Gastrocnemius medialis (tissue), 4 donors: ENCODE measurements around the gene TTLL10. TPM values are rescaled to one million over a fixed set of nuclear protein-coding genes. Genes with fewer than 3 reads are reported as not detected.
A peak's percentile ranks its signal among the peaks of the same experiment; 100 is the strongest.

ENCODE experiments used
- ATAC-seq, 2 donors: fragments of 150-250 bp; one replicate each; pipeline ENCODE4 v1.9.1; 2016
- DNase-seq, 2 donors: peaks; one replicate each; pipeline ENCODE4 v3.0.0-alpha.2; 2019
- H3K27ac ChIP-seq, 4 donors: fragments of 200-600 bp; sonication (generic); 1 replicate in 1 of 4; 2 replicates in 3 of 4; pipeline ENCODE4 v1.5.1; 2016 to 2018; ENCODE audit warnings: mild to moderate bottlenecking in 2 of 4, moderate library complexity in 1 of 4
- H3K27me3 ChIP-seq, 3 donors: fragments of 200-600 bp; sonication (generic) in 2 of 3; 1 replicate in 1 of 3; 2 replicates in 2 of 3; pipeline versions ENCODE4 v1.5.1 to v1.6.0; 2016 to 2019; ENCODE audit warnings: mild to moderate bottlenecking in 1 of 3, moderate library complexity in 1 of 3
- H3K36me3 ChIP-seq, 2 donors: fragments of 200-600 bp; sonication (generic) in 1 of 2; one replicate each; pipeline ENCODE4 v1.5.1; 2017 to 2018
- H3K4me1 ChIP-seq, 2 donors: fragments of 200-600 bp; sonication (generic) in 1 of 2; one replicate each; pipeline ENCODE4 v1.5.1; 2016 to 2017; ENCODE audit warnings: mild to moderate bottlenecking in 2 of 2
- H3K4me3 ChIP-seq, 4 donors: fragments of 200-600 bp; sonication (generic) in 3 of 4; 1 replicate in 1 of 4; 2 replicates in 3 of 4; pipeline ENCODE4 v1.5.1; 2016 to 2019; ENCODE audit warnings: mild to moderate bottlenecking in 2 of 4
- H3K9me3 ChIP-seq, 3 donors: fragments of 200-600 bp; sonication (generic) in 2 of 3; 1 replicate in 1 of 3; 2 replicates in 2 of 3; pipeline ENCODE4 v1.5.1; 2016 to 2019
- POLR2A ChIP-seq, 2 donors: fragments of 450-650 bp; IDR thresholded peaks; one replicate each; pipeline ENCODE4 v1.6.1; 2017; ENCODE audit warnings: antibody characterized with exemption in 2 of 2, mild to moderate bottlenecking in 2 of 2, moderate library complexity in 2 of 2
- in situ Hi-C, 4 donors: fragments of 200-750 bp; cut with MboI; loops; one replicate each; pipeline versions ENCODE4 v1.15.0 to v1.8.0; 2017; ENCODE audit warnings: low sequenced_read_pairs in 4 of 4
- intact Hi-C: fragments of 100-400 bp; cut with DNase I; formaldehyde crosslinking; loops from one replicate; pipeline ENCODE4 v1.15.1; 2023; ENCODE audit warnings: low total_unique reads
- total RNA-seq, 4 donors: library from RNA; depleted of rRNA; stranded (reverse); fragments of >200 nt; gene quantifications; one replicate each; pipeline versions ENCODE4 v1.1.0 to v1.2.3, GENCODE V29; 2016
- TF ChIP-seq, protein P1 (sequence below), 5 experiments: fragments of 450-650 bp in 3 of 5; fragments of 200-600 bp in 2 of 5; sonication (generic) in 2 of 5; IDR thresholded peaks in 4 of 5; conservative IDR thresholded peaks in 1 of 5; 1 replicate in 4 of 5; 2 replicates in 1 of 5; pipeline ENCODE4 v1.5.1; 2016 to 2019; ENCODE audit warnings: antibody characterized with exemption in 5 of 5, mild to moderate bottlenecking in 3 of 5, moderate library complexity in 3 of 5

TTLL10 gene
- total RNA-seq, 4 donors from 2014 or later: 0.13 to 0.16 TPM; not detected in 2

DNA sequence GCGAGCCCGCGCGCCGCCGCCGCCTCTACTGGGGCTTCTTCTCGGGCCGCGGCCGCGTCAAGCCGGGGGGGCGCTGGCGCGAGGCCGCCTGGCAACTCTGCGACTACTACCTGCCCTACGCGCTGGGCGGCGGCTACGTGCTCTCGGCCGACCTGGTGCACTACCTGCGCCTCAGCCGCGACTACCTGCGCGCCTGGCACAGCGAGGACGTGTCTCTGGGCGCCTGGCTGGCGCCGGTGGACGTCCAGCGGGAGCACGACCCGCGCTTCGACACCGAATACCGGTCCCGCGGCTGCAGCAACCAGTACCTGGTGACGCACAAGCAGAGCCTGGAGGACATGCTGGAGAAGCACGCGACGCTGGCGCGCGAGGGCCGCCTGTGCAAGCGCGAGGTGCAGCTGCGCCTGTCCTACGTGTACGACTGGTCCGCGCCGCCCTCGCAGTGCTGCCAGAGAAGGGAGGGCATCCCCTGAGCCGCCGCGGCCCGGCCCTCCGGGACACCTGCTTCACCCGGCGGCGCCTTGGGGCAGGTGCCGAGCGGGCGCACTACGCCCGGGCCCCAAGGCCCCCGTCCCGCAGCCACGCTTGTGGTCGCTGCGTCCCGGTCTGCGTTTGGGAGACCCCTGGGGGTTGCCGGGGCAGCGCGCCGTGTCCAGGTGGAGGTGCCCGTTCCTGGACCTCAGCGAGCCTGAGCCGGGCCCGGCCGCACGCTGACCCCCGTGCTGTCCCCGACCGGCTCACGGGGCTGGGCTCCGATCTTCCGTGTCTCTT, 59.3 kb downstream of the TTLL10 start:
- no peak for ATAC-seq
- in situ Hi-C loops (no loop called here), intact Hi-C loops (loop anchor here (1.0 kb wide), 1 partner anchor 40 kb away; the partner anchor contains the start of gene UBE2J2)
- Histone ChIP-seq H3K9me3 (no peaks in the 10 kb centered on the region), H3K36me3 (peaks cover 0 to 8% of the 10 kb centered on the region in 2 donors), H3K4me3 (peak overlapping the region in 3 of 4 donors; percentile 21 to 45 (median 42)), H3K4me1 (peaks cover 23% of the 10 kb centered on the region in 2 donors), H3K27ac (peak overlapping the region in 1 of 4 donors; percentile 27), H3K27me3 (peaks cover 8 to 9% (median 8%) of the 10 kb centered on the region in 3 donors)
- TF ChIP-seq, protein P1, sequence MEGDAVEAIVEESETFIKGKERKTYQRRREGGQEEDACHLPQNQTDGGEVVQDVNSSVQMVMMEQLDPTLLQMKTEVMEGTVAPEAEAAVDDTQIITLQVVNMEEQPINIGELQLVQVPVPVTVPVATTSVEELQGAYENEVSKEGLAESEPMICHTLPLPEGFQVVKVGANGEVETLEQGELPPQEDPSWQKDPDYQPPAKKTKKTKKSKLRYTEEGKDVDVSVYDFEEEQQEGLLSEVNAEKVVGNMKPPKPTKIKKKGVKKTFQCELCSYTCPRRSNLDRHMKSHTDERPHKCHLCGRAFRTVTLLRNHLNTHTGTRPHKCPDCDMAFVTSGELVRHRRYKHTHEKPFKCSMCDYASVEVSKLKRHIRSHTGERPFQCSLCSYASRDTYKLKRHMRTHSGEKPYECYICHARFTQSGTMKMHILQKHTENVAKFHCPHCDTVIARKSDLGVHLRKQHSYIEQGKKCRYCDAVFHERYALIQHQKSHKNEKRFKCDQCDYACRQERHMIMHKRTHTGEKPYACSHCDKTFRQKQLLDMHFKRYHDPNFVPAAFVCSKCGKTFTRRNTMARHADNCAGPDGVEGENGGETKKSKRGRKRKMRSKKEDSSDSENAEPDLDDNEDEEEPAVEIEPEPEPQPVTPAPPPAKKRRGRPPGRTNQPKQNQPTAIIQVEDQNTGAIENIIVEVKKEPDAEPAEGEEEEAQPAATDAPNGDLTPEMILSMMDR (IDR thresholded peaks at IDR 0.05 in 4 of 5, conservative IDR thresholded peaks at IDR 0.05 in 1 of 5): no peak
- no peak for TF ChIP-seq POLR2A (IDR thresholded peaks at IDR 0.05)
- DNase-seq: no peak

DNA sequence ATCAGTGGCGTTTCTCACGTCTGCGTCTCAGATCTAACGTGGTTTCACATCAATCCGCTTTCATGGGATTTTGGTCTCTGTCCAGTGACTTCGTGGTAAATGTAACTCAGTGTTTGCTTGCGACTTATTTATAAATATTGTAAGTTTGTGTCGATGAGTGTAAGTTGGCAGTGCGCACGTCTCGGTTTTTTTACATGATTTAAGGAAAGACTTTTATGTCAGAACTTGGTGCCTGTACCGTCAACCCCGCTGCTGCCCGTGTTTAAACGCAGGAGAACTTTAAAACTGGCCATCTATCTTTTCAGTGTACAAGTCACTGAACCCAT, 59.9 kb downstream of the TTLL10 start:
- Histone ChIP-seq H3K9me3 (no peaks in the 10 kb centered on the region), H3K27me3 (peaks cover 14 to 15% (median 14%) of the 10 kb centered on the region in 3 donors), H3K36me3 (peaks cover 0 to 3% of the 10 kb centered on the region in 2 donors), H3K4me1 (peaks cover 23% of the 10 kb centered on the region in 2 donors), H3K4me3 (peak overlapping the region in 1 of 4 donors; percentile 21), H3K27ac (no peak overlapping the region)
- intact Hi-C loops (no loop called here), in situ Hi-C loops (no loop called here)
- ATAC-seq (no peak), DNase-seq (no peak)
- TF ChIP-seq, protein P1 (IDR thresholded peaks at IDR 0.05 in 4 of 5, conservative IDR thresholded peaks at IDR 0.05 in 1 of 5): no peak
- no peak for TF ChIP-seq POLR2A (IDR thresholded peaks at IDR 0.05)

DNA sequence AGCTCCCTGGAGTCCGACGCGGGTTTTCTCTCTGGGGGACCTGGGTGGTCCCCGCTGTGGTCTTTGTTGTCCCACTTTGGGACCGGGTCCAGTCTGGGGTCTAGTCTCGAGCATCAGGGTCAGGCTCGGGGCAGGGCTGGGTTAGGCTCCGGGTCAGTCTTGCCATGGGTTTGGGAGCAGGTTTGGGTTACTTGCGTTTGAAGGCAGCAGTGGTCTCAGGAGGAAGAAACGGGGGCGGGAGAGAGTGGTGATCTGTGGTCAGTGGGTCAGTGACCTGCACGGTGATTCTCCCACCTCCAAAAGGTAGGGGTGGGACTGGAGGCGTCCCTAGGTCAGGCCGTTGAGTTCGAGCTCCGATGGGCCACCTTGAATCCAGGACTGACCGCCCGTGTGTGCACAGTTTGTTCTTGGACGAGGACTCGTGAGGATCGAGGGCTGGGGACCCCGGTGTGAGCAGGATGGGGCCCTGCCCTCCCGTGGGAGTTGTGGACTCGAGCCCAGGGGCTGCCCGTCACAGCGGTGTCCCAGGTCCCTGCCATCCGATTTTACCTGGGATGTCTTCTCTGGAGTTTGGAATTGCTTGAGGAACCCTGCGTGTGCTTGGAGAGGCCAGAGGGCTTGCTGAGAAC, 60.6 kb downstream of the TTLL10 start:
- Histone ChIP-seq H3K27ac (no peak overlapping the region), H3K9me3 (no peaks in the 10 kb centered on the region), H3K36me3 (no peaks in the 10 kb centered on the region), H3K27me3 (peaks cover 20 to 22% (median 21%) of the 10 kb centered on the region in 3 donors), H3K4me1 (peaks cover 18 to 23% of the 10 kb centered on the region in 2 donors), H3K4me3 (no peak overlapping the region)
- DNase-seq (no peak), ATAC-seq (no peak)
- in situ Hi-C loops: no loop called here
- intact Hi-C loops: no loop called here
- no peak for TF ChIP-seq POLR2A (IDR thresholded peaks at IDR 0.05)
- TF ChIP-seq, protein P1 (IDR thresholded peaks at IDR 0.05 in 4 of 5, conservative IDR thresholded peaks at IDR 0.05 in 1 of 5): no peak

GRCh38 chr1:1235016-1235744, 61.5 kb downstream of the TTLL10 start:
- Histone ChIP-seq H3K27ac (no peak overlapping the region), H3K4me1 (peaks cover 9 to 15% of the 10 kb centered on the region in 2 donors), H3K36me3 (no peaks in the 10 kb centered on the region), H3K27me3 (peaks cover 27 to 31% (median 30%) of the 10 kb centered on the region in 3 donors), H3K4me3 (no peak overlapping the region), H3K9me3 (no peaks in the 10 kb centered on the region)
- in situ Hi-C loops (no loop called here), intact Hi-C loops (no loop called here)
- TF ChIP-seq, protein P1 (IDR thresholded peaks at IDR 0.05 in 4 of 5, conservative IDR thresholded peaks at IDR 0.05 in 1 of 5): no peak
- no peak for TF ChIP-seq POLR2A (IDR thresholded peaks at IDR 0.05)
- ATAC-seq (no peak), DNase-seq (no peak)
